Spleen (tissue), 11 donors: ENCODE data around the gene DAZL. TPM values are rescaled to one million over a fixed set of nuclear protein-coding genes. Genes with fewer than 3 reads are reported as not detected.
"Not testable (repeated sequence)": the region's sequence is repeated elsewhere in the genome, so short reads cannot be mapped to it uniquely, and the experiment has no call there.

Source experiments
- DNase-seq: peaks from one replicate; pipeline ENCODE4 v3.0.0-alpha.2; 2020
- H3K27ac ChIP-seq, 8 donors: fragments of 200-600 bp; sonication (generic) in 7 of 8; 1 replicate in 4 of 8; 2 replicates in 4 of 8; pipeline versions ENCODE4 v1.5.0 to v1.8.0; 2016 to 2021; ENCODE audit warnings: inconsistent platforms in 4 of 8, mild to moderate bottlenecking in 4 of 8, moderate library complexity in 1 of 8
- H3K27me3 ChIP-seq, 7 donors: fragments of 200-600 bp; sonication (generic) in 6 of 7; replicated peaks in 1 of 7; 1 replicate in 4 of 7; 2 replicates in 3 of 7; pipeline versions ENCODE4 v1.5.0 to v1.8.0; 2016 to 2021; ENCODE audit warnings: inconsistent platforms in 3 of 7, mild to moderate bottlenecking in 1 of 7
- H3K36me3 ChIP-seq, 6 donors: fragments of 200-600 bp; sonication (generic) in 5 of 6; 1 replicate in 4 of 6; 2 replicates in 2 of 6; pipeline versions ENCODE4 v1.5.0 to v1.8.0; 2016 to 2021; ENCODE audit warnings: inconsistent platforms in 2 of 6
- H3K4me1 ChIP-seq, 6 donors: fragments of 200-600 bp; sonication (generic) in 5 of 6; 1 replicate in 3 of 6; 2 replicates in 3 of 6; pipeline versions ENCODE4 v1.5.0 to v1.8.0; 2016 to 2021; ENCODE audit warnings: inconsistent platforms in 3 of 6
- H3K4me3 ChIP-seq, 8 donors: fragments of 200-600 bp; sonication (generic) in 7 of 8; 1 replicate in 4 of 8; 2 replicates in 4 of 8; pipeline versions ENCODE4 v1.5.0 to v1.8.0; 2016 to 2021; ENCODE audit warnings: inconsistent platforms in 4 of 8, mild to moderate bottlenecking in 4 of 8, moderate library complexity in 2 of 8
- H3K9me3 ChIP-seq, 8 donors: fragments of 200-600 bp; sonication (generic) in 7 of 8; 1 replicate in 4 of 8; 2 replicates in 4 of 8; pipeline versions ENCODE4 v1.5.0 to v1.8.0; 2016 to 2021; ENCODE audit warnings: inconsistent platforms in 4 of 8
- CTCF ChIP-seq, 11 experiments: fragments of 200-600 bp in 7 of 11; fragments of 450-650 bp in 4 of 11; sonication (generic) in 4 of 11; IDR thresholded peaks in 8 of 11; conservative IDR thresholded peaks in 3 of 11; 1 replicate in 7 of 11; 2 replicates in 4 of 11; pipeline versions ENCODE4 v1.4.0 to v1.8.0; 2016 to 2021; ENCODE audit warnings: antibody characterized with exemption in 11 of 11, inconsistent platforms in 4 of 11, mild to moderate bottlenecking in 1 of 11
- POLR2A ChIP-seq, 3 donors: fragments of 450-650 bp; IDR thresholded peaks; one replicate each; pipeline ENCODE4 v1.5.1; 2017; ENCODE audit warnings: antibody characterized with exemption in 3 of 3, mild to moderate bottlenecking in 1 of 3
- POLR2AphosphoS5 ChIP-seq, 3 donors: sonication (generic); formaldehyde crosslinking; IDR thresholded peaks; one replicate each; pipeline ENCODE4 v1.5.1; 2017; ENCODE audit warnings: antibody characterized with exemption in 3 of 3
- WGBS, 5 donors: extraction: QIAGEN DNeasy Blood & Tissue Kit in 3 of 5; methylation state at CpG; one replicate each; pipeline versions ENCODE4 v1.1.5 to v1.1.7; 2013 to 2018; 5-methylcytosine and 5-hydroxymethylcytosine counted together
- intact Hi-C: fragments of 100-400 bp; cut with DNase I; formaldehyde crosslinking; loops from one replicate; pipeline ENCODE4 v1.15.0; 2023; ENCODE audit warnings: low total_unique reads
- polyA plus RNA-seq, 3 donors: library from polyadenylated mRNA; stranded (reverse); fragments of 200-250 nt; gene quantifications; one replicate each; pipeline ENCODE4 v1.2.1, GENCODE V29; 2013
- total RNA-seq, 7 donors: library from RNA; depleted of rRNA in 3 of 7; stranded (reverse); fragments of >200 nt in 3 of 7; fragmentation: NEBNext Ultra II Directional in 4 of 7; extraction: Animal tissue kit (Norgen Biotek cat#: 25700) in 4 of 7; gene quantifications; one replicate each; pipeline versions ENCODE4 v1.1.0 to v1.2.1, GENCODE V29; 2016 to 2021
- donor health status: healthy with polysubstance abuse.
- donor health status: DM: no; HTN: no; CAD: no; lungs with moderate emphysema.
- donor health status: DM: no; HTN: no; CAD: no.
- donor health status: Bipolar disorder and iron deficiency.
- donor health status: healthy.
- donor health status: DM: no; HTN: no; CAD: no.
- donor health status: DM: yes; HTN: yes; CAD: no.

The DAZL gene
- total and polyA plus RNA-seq, 10 donors = 0.04 to 0.51 (median 0.30) TPM; not detected in 5

- H3K36me3 ChIP-seq = no peaks in the 10 kb centered on the region
- no peaks in the 10 kb centered on the region for H3K4me1 ChIP-seq
- no peaks in the 10 kb centered on the region for H3K27me3 ChIP-seq
- intact Hi-C loops = no loop called here
- no peak overlapping the region for H3K4me3 ChIP-seq
- no peaks in the 10 kb centered on the region for H3K9me3 ChIP-seq
- WGBS, 5 donors = 36 to 46% (median 42%) methylated on average over 2 of the region's 2 CpGs
- DNase-seq = no peak
- TF ChIP-seq POLR2AphosphoS5 (IDR thresholded peaks at IDR 0.05) (no peak), POLR2A (IDR thresholded peaks at IDR 0.05) (no peak), CTCF (IDR thresholded peaks at IDR 0.05 in 8 of 11, conservative IDR thresholded peaks at IDR 0.05 in 3 of 11) (no peak)
- H3K27ac ChIP-seq = no peak overlapping the region
These were observed 34.6 kb upstream of the DAZL start for GRCh38 chr3:16639806-16640205.

- intact Hi-C loops = no loop called here
- 50 to 74% (median 62%) methylated on average over 3 of the region's 3 CpGs for WGBS, 5 donors
- H3K4me3 ChIP-seq = no peak overlapping the region
These were observed 28.7 kb upstream of the DAZL start for GRCh38 chr3:16633948-16634347.

GRCh38 chr3:16632395-16632794 lies 27.2 kb upstream of the DAZL start:
- 42 to 80% (median 75%) methylated on average over 2 of the region's 2 CpGs for WGBS, 5 donors
- peaks cover 0 to 5% (median 0%) of the 10 kb centered on the region in 8 donors for H3K9me3 ChIP-seq
- H3K4me1 ChIP-seq = no peaks in the 10 kb centered on the region
- TF ChIP-seq POLR2A (IDR thresholded peaks at IDR 0.05) = no peak
- TF ChIP-seq POLR2AphosphoS5 (IDR thresholded peaks at IDR 0.05) = no peak
- no peak for TF ChIP-seq CTCF (IDR thresholded peaks at IDR 0.05 in 8 of 11, conservative IDR thresholded peaks at IDR 0.05 in 3 of 11)
- H3K27me3 ChIP-seq = no peaks in the 10 kb centered on the region
- no peak for DNase-seq
- H3K4me3 ChIP-seq = no peak overlapping the region
- no peak overlapping the region for H3K27ac ChIP-seq
- intact Hi-C loops = no loop called here
- H3K36me3 ChIP-seq = no peaks in the 10 kb centered on the region

More at GRCh38 chr3:16633948-16634347, 28.7 kb upstream of the DAZL start:
- TF ChIP-seq CTCF (IDR thresholded peaks at IDR 0.05 in 8 of 11, conservative IDR thresholded peaks at IDR 0.05 in 3 of 11) (no peak), POLR2AphosphoS5 (IDR thresholded peaks at IDR 0.05) (no peak), POLR2A (IDR thresholded peaks at IDR 0.05) (no peak)
- no peaks in the 10 kb centered on the region for H3K4me1 ChIP-seq
- H3K27me3 ChIP-seq = no peaks in the 10 kb centered on the region
- no peak for DNase-seq
- no peak overlapping the region for H3K27ac ChIP-seq
- H3K36me3 ChIP-seq = no peaks in the 10 kb centered on the region
- H3K9me3 ChIP-seq = peaks cover 0 to 5% (median 0%) of the 10 kb centered on the region in 8 donors

GRCh38 chr3:16618721-16619120 lies 13.5 kb upstream of the DAZL start:
- Histone ChIP-seq H3K9me3 (peaks cover 0 to 12% (median 7%) of the 10 kb centered on the region in 8 donors), H3K4me3 (no peak overlapping the region), H3K4me1 (no peaks in the 10 kb centered on the region), H3K27me3 (no peaks in the 10 kb centered on the region), H3K36me3 (no peaks in the 10 kb centered on the region), H3K27ac (no peak overlapping the region)
- TF ChIP-seq POLR2A (IDR thresholded peaks at IDR 0.05) (no peak), POLR2AphosphoS5 (IDR thresholded peaks at IDR 0.05) (no peak), CTCF (IDR thresholded peaks at IDR 0.05 in 8 of 11, conservative IDR thresholded peaks at IDR 0.05 in 3 of 11) (no peak)
- no peak for DNase-seq
- intact Hi-C loops = no loop called here

- H3K27me3 ChIP-seq, intact Hi-C loops, H3K4me3 ChIP-seq, H3K27ac ChIP-seq, H3K4me1 ChIP-seq, H3K36me3 ChIP-seq, DNase-seq: not testable (repeated sequence)
- peaks cover 0 to 12% (median 7%) of the 10 kb centered on the region in 8 donors for H3K9me3 ChIP-seq
- 76 to 93% (median 85%) methylated on average over 3 of the region's 3 CpGs for WGBS, 5 donors
These were observed 11.9 kb upstream of the DAZL start for GRCh38 chr3:16617155-16617554.
